Stimulated activated CD4-positive, alpha-beta T cell treated with anti-CD3 and anti-CD28 coated beads, Interleukin-12 subunit alpha, Interleukin-12 subunit beta, amount 100 ng/mL, for 4 hours (primary cell): ENCODE data around the gene GYPA.
"Not testable (repeated sequence)": the region's sequence is repeated elsewhere in the genome, so short reads cannot be mapped to it uniquely, and the experiment has no call there.

Source experiments
- DNase-seq: peaks from one replicate; pipeline ENCODE4 v3.0.0-alpha.2; 2020

Gene GYPA

DNA sequence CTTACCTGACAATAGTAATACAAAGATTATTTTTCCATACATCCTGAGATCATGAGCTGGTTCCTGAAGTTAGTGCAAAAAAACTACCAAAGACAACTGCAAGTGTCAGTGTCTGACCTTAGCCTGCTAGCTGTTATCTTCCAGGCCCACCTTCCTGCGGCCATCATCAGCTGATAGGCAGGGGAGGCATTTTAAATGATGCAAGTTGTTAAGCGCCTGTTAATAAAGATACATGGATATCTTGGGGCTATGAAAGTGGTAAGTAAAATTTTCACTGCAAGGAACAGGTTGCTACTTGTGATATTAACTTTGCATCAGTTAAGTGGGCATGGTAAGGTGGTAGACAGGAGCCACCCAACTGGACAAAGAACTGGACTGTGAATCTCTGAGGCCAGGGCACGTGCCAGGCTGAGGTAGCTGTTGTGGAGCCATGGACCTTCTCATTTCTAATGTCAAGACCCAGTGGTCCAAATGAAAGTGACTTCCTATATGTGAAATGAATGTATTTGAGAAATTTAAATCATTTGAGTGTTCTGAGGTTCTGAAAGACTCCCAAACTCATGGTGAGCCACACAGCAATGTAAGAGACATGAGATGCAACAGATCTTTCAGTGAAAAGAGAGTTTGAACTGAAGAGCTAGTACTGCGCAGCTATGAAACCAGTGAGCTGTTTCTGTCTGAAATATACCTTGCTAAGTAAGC, at the start of gene GYPA:
Gene GYPA, minus strand, starts transcription at position 125 of the 702 bp plus-strand sequence. Its CDS starts 83 bp downstream, at position 42.
- not testable (repeated sequence) for DNase-seq

DNA sequence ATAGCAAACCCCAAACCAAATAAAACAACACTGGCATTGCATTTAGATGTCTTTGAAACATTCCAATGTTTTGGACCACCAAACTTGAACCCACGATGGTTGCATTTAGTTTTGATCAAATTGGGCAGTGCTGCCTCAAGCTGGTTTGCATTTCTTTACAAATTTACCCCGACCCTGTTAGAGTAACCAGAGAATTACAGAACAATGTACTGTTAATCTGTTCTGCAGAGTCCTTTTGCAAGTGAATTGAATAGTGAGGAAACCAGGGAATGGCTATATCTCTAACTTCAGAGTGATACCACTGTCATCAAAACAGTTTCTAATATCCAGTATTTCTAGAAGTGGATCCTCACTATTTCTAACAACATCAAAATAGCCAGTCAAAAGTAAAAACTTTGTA, 49.5 kb upstream of the GYPA start:
- no peak for DNase-seq

DNA sequence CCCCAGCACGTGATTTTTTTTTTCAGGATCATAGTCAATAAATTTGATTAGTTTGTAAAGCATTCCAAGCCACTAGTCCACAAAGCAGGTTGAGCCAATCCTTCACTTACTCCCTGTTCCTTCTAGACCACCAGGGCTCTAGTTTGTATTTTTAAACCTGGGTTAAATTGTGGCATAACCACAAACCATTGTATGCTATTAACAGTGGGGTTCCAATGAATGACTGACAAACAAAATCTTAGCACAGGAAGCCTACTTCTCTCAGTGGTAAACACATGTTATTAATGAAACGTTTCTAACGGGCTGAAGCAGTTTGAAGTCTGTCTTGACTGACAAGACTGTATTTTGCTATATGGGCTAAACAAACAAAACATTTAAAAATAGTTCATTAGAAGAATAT, 48.6 kb upstream of the GYPA start:
- DNase-seq, result no peak

DNA sequence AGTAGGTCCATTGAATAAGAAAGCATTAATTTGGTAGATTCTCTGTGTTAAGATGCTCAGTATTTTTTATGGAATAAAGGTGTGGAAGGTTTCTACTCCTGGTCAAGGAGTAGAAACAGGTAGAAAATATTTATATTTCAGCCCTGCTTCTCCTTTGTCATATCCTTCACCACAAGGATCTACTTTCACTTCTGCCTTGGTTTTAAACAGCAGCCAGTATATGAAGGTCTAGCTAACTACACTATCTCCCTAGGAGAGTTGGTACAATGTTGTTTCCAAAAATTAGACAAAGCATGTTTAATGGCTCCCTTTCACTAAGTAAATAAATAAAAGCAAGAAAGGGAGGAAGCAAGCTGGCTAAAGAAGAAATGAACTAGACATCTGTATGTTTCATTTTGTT, 44.6 kb upstream of the GYPA start:
- no peak for DNase-seq

DNA sequence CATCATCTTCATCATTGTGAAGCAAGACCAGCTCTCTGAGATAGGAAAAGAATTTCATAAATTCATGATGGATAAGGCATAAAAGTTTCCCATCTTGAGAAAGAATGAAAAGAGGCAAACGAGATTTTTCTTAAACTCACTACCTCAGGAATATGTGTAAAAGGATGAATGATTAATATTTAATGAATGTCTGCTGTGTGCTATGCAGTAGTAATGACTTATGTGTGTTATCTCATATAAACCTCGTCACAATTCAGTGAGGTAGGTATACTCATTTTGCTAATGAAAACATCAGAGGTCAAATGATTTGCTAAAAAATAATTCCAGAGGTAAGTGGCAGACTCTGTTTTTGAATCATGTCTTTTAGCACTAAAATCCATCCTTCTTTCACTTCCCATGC, 42.6 kb upstream of the GYPA start:
- no peak for DNase-seq

DNA sequence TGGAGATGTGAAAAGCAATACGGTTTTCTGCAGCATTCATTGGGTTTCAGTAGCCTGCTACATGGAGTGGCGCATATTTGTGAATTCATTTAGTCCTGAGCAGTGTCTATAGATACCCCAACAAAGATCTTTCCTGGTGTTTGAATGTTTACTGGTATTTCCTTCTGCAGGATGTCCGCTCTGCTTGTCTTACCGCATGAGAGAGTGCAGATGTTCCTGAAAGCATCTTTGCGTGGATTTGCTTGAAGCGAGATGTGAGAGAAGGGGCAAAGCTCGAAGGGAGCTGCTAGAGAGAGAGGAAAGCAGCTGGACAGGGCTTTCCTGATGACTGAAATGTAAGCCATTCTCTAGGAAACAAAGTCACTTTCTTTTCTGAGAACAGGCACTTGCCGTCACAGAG, 40.9 kb upstream of the GYPA start:
- no peak for DNase-seq

DNA sequence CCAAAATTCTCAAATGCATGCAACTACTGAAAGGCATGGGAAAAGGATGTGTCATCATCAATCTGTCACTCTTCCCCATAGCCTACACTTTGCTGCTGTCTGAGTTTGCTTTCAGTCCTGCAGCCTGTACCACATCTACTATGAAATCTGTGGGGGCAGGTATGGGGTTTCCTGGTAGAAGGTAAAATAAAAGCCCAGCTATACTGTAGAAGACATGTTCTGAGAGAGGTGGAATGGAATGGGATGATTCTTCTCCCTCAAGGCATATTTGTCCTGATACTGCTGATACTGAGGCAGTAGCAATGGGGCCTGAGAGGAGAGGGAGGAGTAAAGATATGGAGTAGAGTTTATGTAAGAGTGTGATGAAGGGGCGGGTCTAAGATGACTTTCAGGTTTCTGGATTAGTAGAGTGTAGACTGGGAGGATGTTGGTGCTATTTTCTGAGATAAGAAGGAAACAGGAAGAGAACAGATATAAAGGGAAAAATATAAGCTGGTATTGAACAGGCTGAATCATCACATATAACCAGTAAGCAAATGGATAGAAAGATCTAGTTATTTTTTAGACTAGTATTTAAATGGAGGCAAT, 38.7 kb upstream of the GYPA start:
- no peak for DNase-seq

DNA sequence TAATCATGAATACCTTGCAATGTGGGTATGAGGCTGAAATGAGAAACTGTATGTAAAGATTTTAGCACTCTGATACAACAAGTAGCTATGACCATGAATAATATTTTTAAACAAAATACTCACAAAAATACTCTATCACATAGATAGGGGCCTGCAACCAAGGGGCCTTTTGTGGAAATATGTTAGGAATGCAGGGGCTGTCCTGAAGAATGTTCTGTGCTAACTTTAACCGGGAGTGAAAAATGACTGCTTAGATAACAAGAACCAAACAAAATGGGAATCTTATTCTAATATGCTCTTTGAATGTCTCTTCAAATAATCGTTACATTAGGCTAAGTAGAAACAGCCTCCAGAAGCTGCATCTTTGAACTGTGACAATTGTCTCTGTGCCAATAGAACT, 37.9 kb upstream of the GYPA start:
- no peak for DNase-seq

DNA sequence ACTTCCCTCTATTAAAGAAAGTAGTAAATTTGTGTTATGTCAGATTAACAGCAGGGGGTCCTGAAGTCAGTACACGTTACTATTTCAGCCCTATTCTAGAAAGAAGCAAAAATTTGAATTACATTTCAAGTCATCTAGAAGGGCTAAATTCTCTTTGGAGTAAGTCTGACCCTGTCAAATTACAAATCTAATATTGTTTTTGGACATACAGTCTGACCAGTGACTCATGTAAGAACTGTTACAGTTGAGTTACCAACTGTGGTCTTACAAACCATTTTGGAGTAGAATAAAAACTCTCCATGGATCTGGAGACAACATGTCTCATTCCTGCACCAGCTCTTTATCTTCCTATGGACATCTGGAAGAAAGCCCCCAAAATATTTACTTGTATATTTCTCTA, 36.0 kb upstream of the GYPA start:
- no peak for DNase-seq

DNA sequence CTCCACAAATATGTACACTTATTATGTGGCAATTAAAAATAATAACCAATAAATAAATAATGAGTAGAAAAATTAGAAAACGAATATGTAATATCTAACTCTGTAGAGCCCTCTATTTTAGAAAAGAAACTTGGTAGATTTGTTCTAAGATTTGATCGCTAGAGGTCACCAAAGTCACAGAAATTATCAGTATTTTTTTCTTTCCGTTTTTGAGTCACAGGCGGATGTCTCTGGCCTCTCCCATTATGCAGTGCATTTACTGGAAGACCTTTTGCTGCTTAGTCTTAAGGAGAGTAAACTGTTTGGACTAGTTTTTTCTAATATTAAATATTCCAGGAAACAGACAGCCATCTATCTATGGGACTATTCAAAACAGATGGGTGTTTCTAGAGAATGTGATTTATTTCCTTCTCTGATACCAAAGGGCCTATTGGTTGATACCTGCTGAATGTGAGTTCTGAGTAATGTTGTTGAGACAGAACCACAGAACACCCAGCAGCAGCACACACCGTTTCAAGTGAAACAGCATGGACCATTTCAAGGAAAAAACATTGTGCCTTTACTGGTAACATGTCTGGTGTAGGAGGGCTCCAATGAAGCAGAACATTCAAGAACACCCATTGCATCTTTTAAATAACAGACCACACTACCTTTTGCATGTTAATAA, 34.0 kb upstream of the GYPA start:
- no peak for DNase-seq

DNA sequence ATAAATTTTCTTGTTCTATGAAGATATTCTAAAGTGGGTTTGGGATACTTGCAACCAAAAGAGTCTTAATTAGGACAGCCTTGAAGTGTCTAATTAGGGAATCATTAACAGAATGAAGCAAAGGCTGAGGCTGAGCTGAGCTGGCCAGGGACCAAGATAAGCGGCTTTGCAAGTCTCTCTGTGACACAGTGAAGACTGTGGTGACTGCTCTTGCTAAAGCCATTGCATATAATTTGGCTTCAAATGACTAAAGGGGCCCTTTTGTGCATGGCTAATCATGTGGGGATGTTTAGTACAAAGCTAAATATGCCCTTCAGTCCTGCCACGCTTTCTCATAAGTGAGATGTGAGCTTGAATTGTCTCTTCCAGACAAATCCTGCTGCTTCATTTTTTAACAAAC, 31.2 kb upstream of the GYPA start:
- no peak for DNase-seq

DNA sequence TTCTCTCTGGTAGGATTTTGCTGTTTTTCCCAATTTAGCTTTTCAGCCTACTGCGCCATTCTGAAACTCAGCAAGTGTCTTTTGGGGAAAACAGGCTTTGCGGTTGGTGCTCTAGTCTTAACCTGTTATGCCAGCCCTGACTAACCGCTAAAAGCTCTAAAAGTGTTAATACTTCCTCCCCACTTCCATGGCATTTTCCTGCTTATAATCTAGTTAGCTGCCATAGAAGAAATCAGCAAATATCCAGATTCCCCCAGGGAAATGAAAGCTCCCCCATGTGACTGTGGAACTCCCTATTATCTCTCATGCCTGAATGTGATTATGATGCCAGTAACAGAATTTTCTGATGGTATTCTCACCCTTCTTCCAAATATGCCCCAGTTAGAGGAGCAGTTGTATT, 28.7 kb upstream of the GYPA start:
- no peak for DNase-seq

DNA sequence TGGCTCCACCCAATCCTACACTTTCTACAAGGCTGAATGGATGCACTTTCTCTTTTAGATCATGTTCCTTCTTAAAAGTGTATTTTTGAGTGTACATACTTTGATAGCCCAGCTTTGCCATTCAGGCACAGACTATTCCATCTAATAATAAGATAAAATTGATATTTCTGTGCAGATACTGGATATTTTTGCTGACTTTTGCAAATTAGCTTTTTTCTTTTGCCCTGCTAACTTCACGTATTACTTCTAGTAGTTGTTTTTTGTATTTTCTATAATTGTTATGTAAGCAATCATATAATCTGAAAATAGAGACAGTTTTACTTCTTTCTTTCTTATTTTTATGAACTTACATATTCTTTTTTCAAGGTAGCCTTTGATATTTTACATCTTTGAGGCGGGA, 13.5 kb upstream of the GYPA start:
- DNase-seq, result no peak

DNA sequence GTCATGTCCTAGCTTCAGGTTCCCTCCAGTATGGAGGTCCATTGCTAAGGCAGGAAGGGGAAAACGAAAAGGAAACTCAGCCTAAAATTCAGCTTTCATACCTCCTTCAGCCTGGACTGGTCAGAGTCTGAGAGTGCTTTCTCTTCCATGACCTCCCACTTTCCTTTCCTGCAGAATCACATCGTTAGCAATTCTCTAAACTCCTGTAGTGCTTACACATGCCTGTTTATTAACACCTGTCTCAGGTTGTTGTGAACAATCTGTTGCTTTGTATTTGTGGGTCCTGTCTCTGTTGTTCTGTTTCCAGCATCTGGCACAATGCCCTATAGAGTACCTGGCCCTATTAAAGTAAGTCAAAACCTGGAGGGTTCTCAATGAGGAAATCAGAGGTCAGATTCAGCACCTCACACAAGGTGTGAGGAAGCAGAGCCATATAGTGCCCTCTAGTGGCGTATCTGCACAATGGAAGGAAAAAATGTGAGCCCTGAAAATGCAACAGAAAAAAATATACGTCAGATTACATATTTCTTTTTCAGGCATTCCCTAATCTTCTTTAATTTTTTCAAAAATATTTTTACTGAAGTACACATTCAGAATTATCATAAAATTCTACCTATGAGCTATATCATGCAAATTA, 2.3 kb upstream of the GYPA start:
- not testable (repeated sequence) for DNase-seq

DNA sequence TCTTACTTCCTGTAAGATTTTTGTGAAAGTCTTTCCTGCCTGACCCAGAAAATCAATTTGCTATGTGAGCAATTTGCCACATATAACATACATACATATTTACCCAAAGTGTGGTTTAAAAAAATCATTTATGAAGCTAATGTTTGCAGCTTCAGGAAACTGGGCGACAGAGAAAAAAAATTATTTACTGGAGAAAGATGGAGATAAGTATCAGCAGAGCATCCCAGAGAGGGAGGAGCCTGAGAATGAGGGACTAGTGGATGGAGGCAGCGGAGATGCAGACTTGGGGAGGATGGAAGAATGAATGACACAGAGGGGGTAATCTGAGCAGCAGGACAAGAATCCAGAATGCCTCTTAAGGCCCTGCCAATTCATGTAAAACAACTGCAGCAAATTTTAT, 975 bp upstream of the GYPA start:
- DNase-seq, result no peak

DNA sequence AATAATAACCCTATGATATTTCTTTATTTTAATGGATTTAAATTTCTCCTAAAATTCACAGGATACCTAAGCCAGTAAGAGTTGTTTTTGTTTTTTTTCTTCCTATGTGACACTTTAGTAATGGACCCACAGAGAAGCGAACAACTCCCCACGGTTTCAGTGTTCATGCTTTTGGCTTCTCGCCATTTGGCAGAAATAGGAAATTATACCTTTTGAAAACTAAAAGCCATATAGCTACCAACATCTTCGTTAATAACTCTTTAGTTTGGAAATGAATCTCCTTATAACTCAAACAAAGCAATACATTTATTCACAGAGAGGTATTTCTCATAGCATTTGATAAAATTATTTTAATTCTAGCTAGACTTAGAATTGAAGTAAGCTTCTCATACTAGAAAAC, 527 bp downstream of the GYPA start:
- DNase-seq, result not testable (repeated sequence)

DNA sequence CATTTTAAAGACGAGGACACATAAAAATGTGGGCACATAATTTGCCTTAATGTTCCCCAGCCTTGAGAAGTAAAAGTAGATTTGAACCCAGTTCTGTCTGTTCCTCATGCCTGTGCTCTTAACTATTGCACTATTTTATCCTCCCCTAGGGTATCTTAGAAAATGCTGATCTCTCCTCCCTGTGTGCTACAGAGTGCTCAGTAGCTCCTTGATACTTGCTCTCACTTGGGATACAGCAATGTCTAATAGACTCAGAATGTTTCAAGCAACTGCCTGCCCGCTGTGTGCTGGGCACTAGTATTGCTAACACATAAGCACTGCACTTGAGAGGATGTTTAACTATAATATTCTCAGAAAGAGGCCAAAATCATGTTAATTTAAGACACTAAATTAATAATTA, 971 bp downstream of the GYPA start:
- DNase-seq, result not testable (repeated sequence)

DNA sequence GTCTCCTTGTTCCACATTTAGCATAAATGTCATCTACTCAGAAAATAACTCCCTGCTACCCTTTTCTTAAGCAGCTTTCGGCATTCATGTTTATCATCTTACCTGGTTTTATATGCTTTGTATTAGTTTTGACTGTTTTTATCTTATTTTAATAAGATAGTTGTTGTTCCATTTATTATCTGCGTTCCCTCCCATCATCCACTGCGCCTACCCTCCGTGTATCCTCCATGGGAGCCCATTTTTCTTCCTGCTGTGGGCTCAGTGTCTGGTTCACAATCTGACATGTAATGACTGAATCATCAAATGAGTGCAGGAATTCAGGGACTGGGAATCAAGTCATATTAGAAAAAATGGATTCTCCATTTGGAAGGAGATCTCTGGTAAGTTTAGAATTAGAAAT, 2.3 kb downstream of the GYPA start:
- not testable (repeated sequence) for DNase-seq

DNA sequence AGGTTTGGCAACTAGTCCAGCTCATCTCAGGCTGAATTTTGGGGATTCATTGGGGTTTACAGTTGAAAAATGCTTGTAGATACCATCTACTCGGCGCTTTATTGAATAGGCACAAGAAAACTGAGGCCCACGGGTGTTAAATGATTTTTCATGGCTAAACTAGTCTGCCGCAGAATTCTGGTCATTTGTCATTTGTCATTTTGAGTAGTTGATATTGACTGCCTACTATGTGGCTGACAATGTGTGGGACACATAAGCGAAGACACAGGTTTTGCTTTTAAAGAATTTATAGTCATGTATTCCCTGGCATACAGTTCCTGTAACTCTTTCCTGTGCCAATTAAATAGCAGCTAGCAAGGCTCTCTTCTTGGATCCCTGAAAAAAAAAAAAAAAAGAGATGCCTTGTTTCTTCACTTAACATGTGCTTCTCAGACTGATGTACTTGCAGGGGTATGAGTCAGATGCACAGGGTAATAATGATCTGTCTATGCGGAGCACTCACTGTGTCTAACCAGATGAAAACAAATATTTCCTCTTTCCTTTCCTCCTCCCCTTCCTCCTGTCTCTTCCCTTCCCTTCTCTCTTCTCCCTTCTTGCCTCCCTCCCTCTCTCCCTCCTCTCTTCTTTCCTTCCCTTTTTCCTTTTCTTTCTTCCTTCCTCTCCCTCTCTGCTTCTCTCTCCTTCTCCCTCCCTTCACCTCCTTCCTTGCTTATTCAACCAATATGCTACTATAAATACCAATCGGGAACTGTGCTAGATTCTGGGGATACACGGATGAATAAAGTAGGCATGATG, 3.2 kb downstream of the GYPA start:
- DNase-seq, result not testable (repeated sequence)

DNA sequence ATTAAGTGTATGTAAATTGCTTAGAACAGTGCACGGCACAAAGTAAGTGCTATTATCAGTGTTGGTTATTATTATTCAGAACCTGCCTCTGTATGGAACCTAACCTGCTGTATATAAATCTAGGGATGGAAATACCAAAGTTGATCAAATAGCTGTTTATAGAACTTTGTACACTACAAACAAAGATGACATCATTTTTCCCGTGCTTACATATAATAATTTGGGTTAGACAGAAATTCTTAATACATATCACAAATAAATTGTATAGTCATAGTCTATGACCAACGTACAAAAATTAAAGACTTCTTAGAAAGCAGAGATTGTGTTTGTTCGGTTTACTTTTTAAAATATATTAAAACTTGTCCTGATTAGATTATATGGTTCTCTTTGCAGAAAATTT, 4.3 kb downstream of the GYPA start:
- DNase-seq, result not testable (repeated sequence)

DNA sequence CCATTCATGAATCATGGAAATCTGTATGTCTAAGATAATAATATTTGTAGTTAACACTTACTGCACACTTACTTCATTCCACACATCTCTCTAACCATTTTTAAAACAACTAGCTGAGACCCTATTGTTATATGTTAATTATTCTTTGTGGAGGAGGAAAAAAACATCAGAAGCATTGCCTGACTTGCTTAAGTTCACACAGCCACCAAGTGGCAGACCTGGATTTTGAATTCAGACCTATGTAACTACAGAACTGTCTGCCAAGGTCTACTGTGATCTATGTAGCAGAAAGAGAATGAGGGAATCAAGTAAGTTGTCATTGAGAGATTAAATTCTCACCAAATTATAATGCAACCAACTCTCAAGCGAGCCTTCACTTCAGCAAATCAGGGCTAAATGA, 10.4 kb downstream of the GYPA start:
- not testable (repeated sequence) for DNase-seq

DNA sequence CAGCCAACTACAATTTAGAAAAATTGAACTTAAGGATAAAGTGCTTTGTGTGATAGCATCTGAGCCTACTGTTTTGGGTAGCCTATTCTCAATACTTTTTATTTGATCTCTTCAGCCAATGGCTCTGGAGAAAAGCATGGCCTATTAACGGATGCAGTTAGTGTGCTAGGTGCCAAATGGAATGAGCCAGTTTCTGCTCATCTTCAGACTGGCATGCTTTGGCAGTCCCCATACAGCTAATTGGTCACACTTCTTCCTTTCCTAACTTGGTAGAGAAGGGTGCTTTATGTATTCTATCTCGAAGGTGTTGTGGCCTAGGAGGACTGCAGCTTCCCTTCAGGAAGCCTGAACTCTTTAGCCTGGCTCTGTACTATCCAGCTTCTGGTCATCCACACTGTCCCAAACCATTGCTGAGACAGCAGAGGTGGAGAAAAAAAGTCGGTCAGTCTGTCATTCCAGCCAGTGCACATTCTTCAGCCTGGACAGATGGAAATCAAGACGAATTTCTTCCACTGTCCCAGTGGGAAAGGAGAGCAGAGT, 11.1 kb downstream of the GYPA start:
- not testable (repeated sequence) for DNase-seq
